Upper lobe of left lung (tissue), 6 donors: Measurements from ENCODE around the gene MRPL33. TPM values are rescaled to one million over a fixed set of nuclear protein-coding genes. Genes with fewer than 3 reads are reported as not detected.

Source experiments
- ATAC-seq, 2 donors: fragments of 200-7000 bp; cut with Tn5 transposase; one replicate each; pipeline ENCODE4 v1.9.1; 2022; ENCODE audit warnings: mild to moderate bottlenecking in 2 of 2, moderate library complexity in 2 of 2; ENCODE audit not compliant: low FRiP score in 2 of 2
- DNase-seq, 2 donors: peaks; one replicate each; pipeline ENCODE4 v3.0.0-alpha.2; 2019 to 2020
- H3K27ac ChIP-seq, 4 donors: fragments of 200-600 bp; sonication (generic); one replicate each; pipeline ENCODE4 v1.5.1; 2016 to 2019
- H3K27me3 ChIP-seq, 4 donors: fragments of 200-600 bp; sonication (generic); one replicate each; pipeline ENCODE4 v1.5.1; 2017 to 2019
- H3K36me3 ChIP-seq, 4 donors: fragments of 200-600 bp; sonication (generic); one replicate each; pipeline ENCODE4 v1.5.1; 2016 to 2019
- H3K4me1 ChIP-seq, 4 donors: fragments of 200-600 bp; sonication (generic); one replicate each; pipeline ENCODE4 v1.5.1; 2018 to 2019
- H3K4me3 ChIP-seq, 4 donors: fragments of 200-600 bp; sonication (generic); one replicate each; pipeline ENCODE4 v1.5.1; 2017 to 2019; ENCODE audit warnings: mild to moderate bottlenecking in 2 of 4, moderate library complexity in 1 of 4
- H3K9me3 ChIP-seq, 4 donors: fragments of 200-600 bp; sonication (generic); one replicate each; pipeline ENCODE4 v1.5.1; 2018 to 2019
- CTCF ChIP-seq, 6 experiments: fragments of 450-650 bp in 4 of 6; fragments of 200-600 bp in 2 of 6; sonication (generic) in 2 of 6; IDR thresholded peaks; one replicate each; pipeline ENCODE4 v1.5.1; 2016 to 2019; ENCODE audit warnings: antibody characterized with exemption in 6 of 6
- EP300 ChIP-seq, 4 donors: sonication (generic); formaldehyde crosslinking; IDR thresholded peaks; one replicate each; pipeline ENCODE4 v1.5.1; 2017; ENCODE audit warnings: antibody characterized with exemption in 4 of 4, control low read depth in 2 of 4
- POLR2A ChIP-seq, 4 donors: fragments of 450-650 bp; IDR thresholded peaks; one replicate each; pipeline ENCODE4 v1.5.1; 2016 to 2017; ENCODE audit warnings: antibody characterized with exemption in 4 of 4, mild to moderate bottlenecking in 2 of 4
- POLR2AphosphoS5 ChIP-seq, 2 donors: sonication (generic); formaldehyde crosslinking; IDR thresholded peaks; one replicate each; pipeline ENCODE4 v1.5.1; 2017; ENCODE audit warnings: antibody characterized with exemption in 2 of 2
- WGBS, 2 donors: methylation state at CpG; one replicate each; pipeline ENCODE4 v1.1.5; 2017 to 2018; 5-methylcytosine and 5-hydroxymethylcytosine counted together
- total RNA-seq, 6 donors: library from RNA; depleted of rRNA in 4 of 6; stranded (reverse); fragments of >200 nt in 4 of 6; gene quantifications; one replicate each; pipeline versions ENCODE4 v1.1.0 to v1.2.1, GENCODE V29; 2016 to 2021
- donor health status: DM: no; HTN: no; CAD: no; lungs with moderate emphysema.
- donor health status: DM: no; HTN: yes; CAD: no; lungs with severe emphysema.

MRPL33 gene
- total RNA-seq, 6 donors from 2014 or later = 54.5 to 122 (median 72.4) TPM

- H3K36me3 ChIP-seq = no peaks in the 10 kb centered on the region
- ATAC-seq = no peak
- 57 to 69% methylated on average over 1 of the region's 1 CpG for WGBS, 2 donors
- no peak for TF ChIP-seq CTCF (IDR thresholded peaks at IDR 0.05)
- no peak for TF ChIP-seq EP300 (IDR thresholded peaks at IDR 0.05)
- no peak for TF ChIP-seq POLR2AphosphoS5 (IDR thresholded peaks at IDR 0.05)
- TF ChIP-seq POLR2A (IDR thresholded peaks at IDR 0.05) = no peak
- no peaks in the 10 kb centered on the region for H3K9me3 ChIP-seq
- no peaks in the 10 kb centered on the region for H3K27me3 ChIP-seq
- no peak overlapping the region for H3K27ac ChIP-seq
- H3K4me1 ChIP-seq = peaks cover 0 to 10% (median 4%) of the 10 kb centered on the region in 4 donors
- no peak for DNase-seq
- H3K4me3 ChIP-seq = no peak overlapping the region
These were observed 43.2 kb downstream of the MRPL33 start for GRCh38 chr2:27814758-27815157.

- TF ChIP-seq CTCF (IDR thresholded peaks at IDR 0.05) = no peak
- TF ChIP-seq POLR2A (IDR thresholded peaks at IDR 0.05) = no peak
- no peak for TF ChIP-seq POLR2AphosphoS5 (IDR thresholded peaks at IDR 0.05)
- no peak for TF ChIP-seq EP300 (IDR thresholded peaks at IDR 0.05)
- WGBS, 2 donors = 95 to 97% methylated on average over 4 of the region's 4 CpGs
- Histone ChIP-seq H3K4me1 (peaks cover 0 to 7% (median 0%) of the 10 kb centered on the region in 4 donors), H3K36me3 (no peaks in the 10 kb centered on the region), H3K27ac (no peak overlapping the region), H3K27me3 (no peaks in the 10 kb centered on the region), H3K4me3 (no peak overlapping the region), H3K9me3 (no peaks in the 10 kb centered on the region)
- DNase-seq (no peak), ATAC-seq (peak in 1 of 2 donors; percentile 46)
These were observed 44.4 kb downstream of the MRPL33 start for GRCh38 chr2:27815860-27816438.

GRCh38 chr2:27822049-27822448 lies 50.5 kb downstream of the MRPL33 start:
- Histone ChIP-seq H3K36me3 (no peaks in the 10 kb centered on the region), H3K9me3 (peaks cover 0 to 5% (median 2%) of the 10 kb centered on the region in 4 donors), H3K4me1 (peaks cover 0 to 10% (median 0%) of the 10 kb centered on the region in 4 donors), H3K27me3 (no peaks in the 10 kb centered on the region), H3K27ac (peak overlapping the region in 3 of 4 donors; percentile 29 to 66 (median 51)), H3K4me3 (no peak overlapping the region)
- WGBS, 2 donors = 61 to 75% methylated on average over 1 of the region's 1 CpG
- ATAC-seq = peak in 1 of 2 donors; percentile 73
- peak in 1 of 2 donors; percentile 66 for DNase-seq
- TF ChIP-seq POLR2AphosphoS5 (IDR thresholded peaks at IDR 0.05) (peak; percentile 32 to 44), CTCF (IDR thresholded peaks at IDR 0.05) (no peak), EP300 (IDR thresholded peaks at IDR 0.05) (peak in 2 of 4 donors; percentile 26 to 86), POLR2A (IDR thresholded peaks at IDR 0.05) (peak in 1 of 4 donors; percentile 23)

- 80 to 91% methylated on average over 5 of the region's 5 CpGs for WGBS, 2 donors
- DNase-seq = no peak
- Histone ChIP-seq H3K9me3 (peaks cover 0 to 5% (median 2%) of the 10 kb centered on the region in 4 donors), H3K27me3 (no peaks in the 10 kb centered on the region), H3K27ac (peak overlapping the region in 1 of 4 donors; percentile 29), H3K36me3 (no peaks in the 10 kb centered on the region), H3K4me1 (peaks cover 0 to 10% (median 0%) of the 10 kb centered on the region in 4 donors), H3K4me3 (no peak overlapping the region)
- TF ChIP-seq POLR2A (IDR thresholded peaks at IDR 0.05) = no peak
- ATAC-seq = no peak
These were observed 51.6 kb downstream of the MRPL33 start for GRCh38 chr2:27823135-27823534.

GRCh38 chr2:27823569-27823968 lies 52.0 kb downstream of the MRPL33 start:
- Histone ChIP-seq H3K4me3 (no peak overlapping the region), H3K4me1 (peaks cover 0 to 10% (median 0%) of the 10 kb centered on the region in 4 donors), H3K27ac (no peak overlapping the region), H3K27me3 (no peaks in the 10 kb centered on the region), H3K36me3 (no peaks in the 10 kb centered on the region), H3K9me3 (peaks cover 0 to 5% (median 2%) of the 10 kb centered on the region in 4 donors)
- no peak for TF ChIP-seq POLR2A (IDR thresholded peaks at IDR 0.05)
- no peak for TF ChIP-seq CTCF (IDR thresholded peaks at IDR 0.05)
- TF ChIP-seq EP300 (IDR thresholded peaks at IDR 0.05) = no peak
- TF ChIP-seq POLR2AphosphoS5 (IDR thresholded peaks at IDR 0.05) = no peak
- DNase-seq (no peak), ATAC-seq (no peak)
- WGBS, 2 donors = 84 to 85% methylated on average over 5 of the region's 5 CpGs
